HFFc6 (cell line): Measurements from ENCODE around the gene TAF5L. TPM values are rescaled to one million over a fixed set of nuclear protein-coding genes. Genes with fewer than 3 reads are reported as not detected.

Experiments used
- DNase-seq: peaks from one replicate; pipeline ENCODE4 v3.0.0-alpha.2; 2018
- H3K27ac Mint-ChIP-seq: 2 replicates; pipeline ENCODE4 v1.8.0; 2020; ENCODE audit warnings: mild to moderate bottlenecking, mixed read lengths
- H3K27me3 Mint-ChIP-seq: 2 replicates; pipeline ENCODE4 v1.8.0; 2021; ENCODE audit warnings: mild to moderate bottlenecking, moderate library complexity, mixed read lengths; ENCODE audit not compliant: insufficient read depth
- H3K36me3 Mint-ChIP-seq: 2 replicates; pipeline ENCODE4 v1.8.0; 2021; ENCODE audit warnings: low read depth, mixed read lengths
- H3K4me1 Mint-ChIP-seq: 2 replicates; pipeline ENCODE4 v1.8.0; 2020; ENCODE audit warnings: low read depth, mixed read lengths
- H3K4me3 Mint-ChIP-seq: 2 replicates; pipeline ENCODE4 v1.8.0; 2020; ENCODE audit warnings: mild to moderate bottlenecking, moderate library complexity, mixed read lengths
- H3K9me3 Mint-ChIP-seq: 2 replicates; pipeline ENCODE4 v1.8.0; 2020; ENCODE audit warnings: mild to moderate bottlenecking, mixed read lengths
- long read RNA-seq: library from polyadenylated mRNA; unstranded; transcript quantifications from one replicate; pipeline ENCODE4 v2.0.0, GENCODE V29; 2019
- total RNA-seq, 6 experiments: library from RNA; stranded (reverse); fragmentation: NEBNext Ultra II Directional; extraction: Animal tissue kit (Norgen Biotek cat#: 25700); gene quantifications; 2 replicates in 1 of 6; 3 replicates in 5 of 6; pipeline ENCODE4 v1.2.3, GENCODE V29; 2021
- TF ChIP-seq, protein P1 (sequence below): fragments of 200-600 bp; sonication (generic); IDR thresholded peaks from 2 replicates; pipeline ENCODE4 v1.5.0; 2021; ENCODE audit warnings: antibody characterized with exemption, mild to moderate bottlenecking

The TAF5L gene
- total RNA-seq = 10 to 100 TPM; 17.6 to 20.7 (median 20.3) TPM
- long read RNA-seq, full-length matches to known transcripts = 1 of 2 reads
- long read RNA-seq, partial matches to known transcripts = 0 of 2 reads
- long read RNA-seq, other reads (novel, unspliced or antisense) = 1 of 2 reads

DNA sequence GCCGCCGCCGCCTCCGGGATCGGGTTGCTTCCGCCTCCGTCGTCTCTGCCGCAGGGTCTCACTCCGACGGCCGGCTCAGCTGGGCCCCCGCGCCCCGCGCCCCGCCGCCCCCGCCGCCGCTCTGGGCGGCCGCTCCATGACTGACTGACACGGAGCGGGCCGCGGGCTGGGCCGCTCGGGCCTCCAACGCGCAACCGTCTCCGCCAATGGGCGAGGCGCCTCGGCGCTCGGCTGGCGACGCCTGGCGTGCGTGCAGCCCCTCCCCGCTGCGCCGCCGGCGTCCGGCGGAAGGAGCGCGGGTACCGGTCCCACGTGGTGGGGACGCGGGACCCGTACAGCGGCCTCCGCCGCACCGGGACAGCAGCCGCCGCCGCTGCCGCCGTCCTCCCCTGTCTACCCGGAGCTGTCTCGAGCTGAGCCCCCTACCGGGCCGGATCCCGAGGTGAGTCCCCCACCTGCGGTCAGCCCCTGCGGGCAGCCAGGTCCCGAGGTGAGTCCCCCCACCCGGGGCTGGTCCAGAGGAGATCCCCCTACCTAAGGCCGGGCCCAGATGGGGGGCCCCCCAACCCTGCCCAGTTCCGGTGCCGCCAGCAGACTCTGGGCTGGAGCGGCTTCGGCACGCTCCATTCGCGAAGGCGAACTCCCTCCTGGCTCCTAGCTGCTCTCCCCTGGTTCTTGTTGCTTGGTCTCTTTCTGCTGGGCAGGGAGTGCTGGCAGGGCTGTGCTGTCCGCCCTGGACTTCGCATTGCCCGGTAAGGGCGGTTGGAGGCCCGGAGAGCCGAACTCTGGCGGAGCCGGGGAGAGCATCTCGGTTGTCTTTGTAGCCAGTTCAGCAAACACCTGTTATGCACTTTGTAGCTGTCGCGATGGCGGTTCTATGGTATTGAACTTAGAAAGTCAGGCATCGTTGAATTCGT, at the start of gene TAF5L, which contains the start of gene URB2:
Gene TAF5L, minus strand, starts transcription at position 208 of the 917 bp plus-strand sequence. CDS start 11,640 bp downstream, outside the sequence.
Gene URB2, plus strand, starts transcription at position 333 of the 917 bp plus-strand sequence. CDS start 1,387 bp downstream, outside the sequence.
- Mint-ChIP-seq H3K27ac (peak within 1 kb of the TSS; percentile 91), H3K27me3 (no peaks in the 10 kb centered on the region), H3K4me3 (peak within 1 kb of the TSS; percentile 98), H3K4me1 (peaks cover 66% of the 10 kb centered on the region), H3K36me3 (peaks cover 9% of the 10 kb centered on the region), H3K9me3 (no peaks in the 10 kb centered on the region)
- TF ChIP-seq, protein P1, sequence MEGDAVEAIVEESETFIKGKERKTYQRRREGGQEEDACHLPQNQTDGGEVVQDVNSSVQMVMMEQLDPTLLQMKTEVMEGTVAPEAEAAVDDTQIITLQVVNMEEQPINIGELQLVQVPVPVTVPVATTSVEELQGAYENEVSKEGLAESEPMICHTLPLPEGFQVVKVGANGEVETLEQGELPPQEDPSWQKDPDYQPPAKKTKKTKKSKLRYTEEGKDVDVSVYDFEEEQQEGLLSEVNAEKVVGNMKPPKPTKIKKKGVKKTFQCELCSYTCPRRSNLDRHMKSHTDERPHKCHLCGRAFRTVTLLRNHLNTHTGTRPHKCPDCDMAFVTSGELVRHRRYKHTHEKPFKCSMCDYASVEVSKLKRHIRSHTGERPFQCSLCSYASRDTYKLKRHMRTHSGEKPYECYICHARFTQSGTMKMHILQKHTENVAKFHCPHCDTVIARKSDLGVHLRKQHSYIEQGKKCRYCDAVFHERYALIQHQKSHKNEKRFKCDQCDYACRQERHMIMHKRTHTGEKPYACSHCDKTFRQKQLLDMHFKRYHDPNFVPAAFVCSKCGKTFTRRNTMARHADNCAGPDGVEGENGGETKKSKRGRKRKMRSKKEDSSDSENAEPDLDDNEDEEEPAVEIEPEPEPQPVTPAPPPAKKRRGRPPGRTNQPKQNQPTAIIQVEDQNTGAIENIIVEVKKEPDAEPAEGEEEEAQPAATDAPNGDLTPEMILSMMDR = peak; percentile 33; the same call in 1 of the 2 replicates
- DNase-seq = peak; percentile 81

DNA sequence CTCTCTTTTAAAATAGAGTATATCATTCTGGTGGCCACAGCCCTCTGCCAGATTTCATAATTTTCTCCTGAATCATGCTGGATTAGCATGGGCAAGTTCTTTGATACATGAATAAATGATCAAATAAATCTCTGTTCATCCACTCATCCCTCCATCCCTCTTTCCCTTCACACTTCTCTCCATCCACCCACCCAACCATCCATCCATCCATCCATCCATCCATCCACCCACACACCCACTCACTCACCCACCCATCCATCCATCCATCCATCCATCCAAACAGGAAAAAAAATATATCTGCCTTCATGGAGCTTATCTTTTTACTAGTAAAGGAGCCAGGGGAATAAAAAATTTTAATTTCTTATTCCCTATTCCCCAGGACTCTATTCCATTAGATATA, 49.5 kb upstream of the TAF5L start:
- no peaks in the 10 kb centered on the region; the same call in 1 of the 2 replicates for H3K4me1 Mint-ChIP-seq
- H3K27me3 Mint-ChIP-seq = peaks cover 7% of the 10 kb centered on the region
- no peaks in the 10 kb centered on the region for H3K36me3 Mint-ChIP-seq
- H3K4me3 Mint-ChIP-seq = no peak overlapping the region
- DNase-seq = no peak
- no peak overlapping the region for H3K27ac Mint-ChIP-seq
- TF ChIP-seq, protein P1 = no peak
- H3K9me3 Mint-ChIP-seq = no peaks in the 10 kb centered on the region

DNA sequence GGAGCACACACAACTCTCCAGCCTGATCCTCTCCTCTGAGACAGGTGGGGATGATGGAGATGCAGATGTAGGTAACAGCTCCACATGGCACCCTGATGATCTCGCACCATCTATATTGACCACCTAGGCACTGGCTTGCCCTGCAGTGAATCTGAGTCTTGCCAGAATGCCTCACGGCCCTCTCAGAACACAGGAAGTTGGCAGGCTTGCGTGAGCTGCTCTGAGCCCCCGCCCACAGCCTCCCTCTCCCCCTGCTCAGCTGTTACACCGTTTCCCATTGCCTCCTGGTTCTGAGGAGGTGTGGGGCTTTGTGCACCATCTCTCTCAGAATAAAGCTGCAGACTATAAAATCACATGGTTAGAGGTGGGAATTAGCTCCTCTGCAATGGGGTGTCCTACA, 48.1 kb upstream of the TAF5L start:
- Mint-ChIP-seq H3K27ac (no peak overlapping the region), H3K9me3 (no peaks in the 10 kb centered on the region), H3K36me3 (no peaks in the 10 kb centered on the region), H3K27me3 (peaks cover 2% of the 10 kb centered on the region), H3K4me3 (no peak overlapping the region), H3K4me1 (no peaks in the 10 kb centered on the region; the same call in 1 of the 2 replicates)
- TF ChIP-seq, protein P1 = no peak
- DNase-seq = no peak

DNA sequence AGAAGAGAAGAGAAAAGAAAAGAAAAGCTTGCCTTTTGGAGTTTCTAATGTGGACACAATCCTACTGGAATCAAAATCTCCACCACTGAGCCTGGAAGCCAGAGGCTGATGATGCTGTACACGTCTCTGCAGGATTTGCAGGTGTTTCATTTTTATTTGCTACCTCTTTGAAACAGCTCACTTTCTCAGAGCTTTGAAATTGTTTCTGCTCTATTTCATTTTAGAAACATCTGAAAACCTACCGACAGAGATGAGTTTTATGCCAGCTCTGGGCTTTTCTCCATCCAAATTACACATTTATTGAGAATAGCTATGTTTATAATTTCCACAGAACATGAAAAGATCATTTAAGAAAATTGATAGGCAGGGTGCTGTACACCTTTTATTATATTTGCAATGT, 46.3 kb upstream of the TAF5L start:
- Mint-ChIP-seq H3K9me3 (no peaks in the 10 kb centered on the region), H3K36me3 (no peaks in the 10 kb centered on the region), H3K4me3 (no peak overlapping the region), H3K4me1 (no peaks in the 10 kb centered on the region; the same call in 1 of the 2 replicates), H3K27me3 (peaks cover 2% of the 10 kb centered on the region), H3K27ac (no peak overlapping the region)
- TF ChIP-seq, protein P1 = no peak
- no peak for DNase-seq

DNA sequence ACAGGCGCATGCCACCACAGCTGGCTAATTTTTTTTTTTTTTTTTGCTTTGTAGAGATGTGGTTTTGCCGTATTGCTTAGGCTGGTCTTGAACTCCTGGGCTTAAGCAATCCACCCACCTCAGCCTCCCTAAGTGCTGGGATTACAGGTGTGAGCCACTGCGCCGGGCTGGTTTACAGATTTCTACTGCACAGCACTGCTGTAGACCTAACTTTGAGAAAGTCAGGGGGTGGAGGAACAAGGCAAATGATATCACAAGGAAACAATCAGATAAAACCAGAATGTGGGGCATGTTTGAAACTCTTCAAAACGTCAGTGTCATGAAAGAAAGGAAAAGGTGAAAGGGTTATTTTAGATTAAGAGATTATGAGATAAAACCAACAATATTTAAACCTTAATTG, 45.4 kb upstream of the TAF5L start:
- Mint-ChIP-seq H3K36me3 (no peaks in the 10 kb centered on the region), H3K9me3 (no peaks in the 10 kb centered on the region), H3K4me3 (no peak overlapping the region), H3K27ac (no peak overlapping the region), H3K27me3 (peaks cover 2% of the 10 kb centered on the region), H3K4me1 (no peaks in the 10 kb centered on the region; the same call in 1 of the 2 replicates)
- no peak for DNase-seq
- TF ChIP-seq, protein P1 = no peak
